HG03460 (cell line): ENCODE results near the gene RYR2.

ENCODE experiments used
- ATAC-seq: cut with Tn5 transposase; IDR thresholded peaks from one replicate; pipeline ENCODE4 v1.9.1; 2021; ENCODE audit not compliant: unreplicated experiment

The RYR2 gene

DNA sequence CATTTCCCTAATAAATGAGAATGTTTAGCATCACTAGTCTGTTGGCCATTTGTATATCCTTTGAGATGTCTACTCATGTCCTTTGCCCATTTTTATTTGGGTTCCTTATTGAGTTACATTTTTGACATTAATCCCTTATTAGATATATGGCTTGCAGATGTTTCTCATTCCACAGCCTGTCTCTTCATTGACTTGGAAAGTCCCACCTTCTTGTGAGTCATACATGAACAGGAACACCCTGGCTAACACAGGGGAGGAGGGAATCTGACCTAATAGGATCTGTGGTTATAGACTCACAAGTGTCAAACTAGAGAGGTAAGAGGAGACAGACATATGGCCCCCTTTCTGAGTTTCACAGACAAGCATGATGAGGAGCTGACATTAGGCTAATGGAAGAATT is 837.2 kb downstream of the RYR2 start:
- no peak for ATAC-seq
